K562 treated with DMSO at 1 percent for 48 hours (cell line): ENCODE data around the gene ST8SIA2. TPM values are rescaled to one million over a fixed set of nuclear protein-coding genes. Genes with fewer than 3 reads are reported as not detected.

Source experiments
- total RNA-seq: library from RNA; unstranded; fragments of 300-600 nt; gene quantifications from 2 replicates; pipeline ENCODE4 v1.2.3, GENCODE V29; 2022; ENCODE audit warnings: low replicate concordance; ENCODE audit errors: extremely low read depth

Gene ST8SIA2
- total RNA-seq = not detected in 2 replicates

GRCh38 chr15:92393071-92393979 is at the start of gene ST8SIA2:
Gene ST8SIA2 (plus strand): TSS chr15:92393881. CDS start chr15:92394065, 184 bp downstream.

